SU-DHL-6 (cell line): ENCODE results near the gene RPL39L.
A peak's percentile ranks its signal among the peaks of the same experiment; 100 is the strongest.

ENCODE experiments used
- H2AFZ ChIP-seq: fragments of 200-600 bp; sonication (generic); 2 replicates; pipeline ENCODE4 v1.6.1; 2014; ENCODE audit warnings: low read depth, mild to moderate bottlenecking, moderate library complexity, mixed read lengths, antibody characterized with exemption, low read length; ENCODE audit not compliant: severe bottlenecking
- H3F3A ChIP-seq: fragments of 200-600 bp; shearing (Covaris generic); 2 replicates; pipeline ENCODE4 v1.6.0; 2016; ENCODE audit warnings: antibody characterized with exemption, mild to moderate bottlenecking; ENCODE audit not compliant: insufficient read depth
- H3K27ac ChIP-seq: fragments of 200-600 bp; sonication (generic); 2 replicates; pipeline ENCODE4 v1.5.1; 2016; ENCODE audit warnings: low read depth, mild to moderate bottlenecking, low read length, moderate library complexity, mixed read lengths
- H3K27me3 ChIP-seq: fragments of 200-600 bp; sonication (generic), shearing (Covaris generic); 2 replicates; pipeline ENCODE4 v1.6.0; 2014; ENCODE audit warnings: mild to moderate bottlenecking, low read length
- H3K36me3 ChIP-seq: fragments of 200-600 bp; sonication (generic); 2 replicates; pipeline ENCODE4 v1.6.1; 2014; ENCODE audit warnings: mild to moderate bottlenecking, low read length, mixed read lengths
- H3K4me2 ChIP-seq: fragments of 300-600, 200-600 bp; shearing (Covaris generic), sonication (generic); 2 replicates; pipeline ENCODE4 v1.6.0; 2014; ENCODE audit warnings: low read length, low read depth, mild to moderate bottlenecking; ENCODE audit not compliant: poor library complexity, severe bottlenecking
- H3K4me3 ChIP-seq: fragments of 200-600 bp; sonication (generic); 2 replicates; pipeline ENCODE4 v1.5.1; 2014; ENCODE audit warnings: antibody characterized with exemption, low read length, mild to moderate bottlenecking, mixed read lengths; ENCODE audit not compliant: insufficient read depth, poor library complexity, severe bottlenecking
- H3K79me2 ChIP-seq: fragments of 200-600 bp; sonication (generic); 2 replicates; pipeline ENCODE4 v1.6.1; 2014; ENCODE audit warnings: mild to moderate bottlenecking, low read length, moderate library complexity; ENCODE audit not compliant: insufficient read depth
- H3K9ac ChIP-seq: fragments of 200-600 bp; sonication (generic); 2 replicates; pipeline ENCODE4 v1.7.0; 2014; ENCODE audit warnings: mild to moderate bottlenecking, low read length
- H3K9me2 ChIP-seq: fragments of 200-600 bp; sonication (generic); replicated peaks from 2 replicates; pipeline ENCODE4 v1.6.1; 2014; ENCODE audit warnings: low read length; ENCODE audit not compliant: insufficient read depth
- H3K9me3 ChIP-seq: fragments of 200-600 bp; sonication (generic); 2 replicates; pipeline ENCODE4 v1.6.1; 2014; ENCODE audit warnings: low read length, mixed read lengths; ENCODE audit not compliant: insufficient read depth
- H4K20me1 ChIP-seq: fragments of 200-600 bp; sonication (generic); 2 replicates; pipeline ENCODE4 v1.6.1; 2014; ENCODE audit warnings: low read depth, mild to moderate bottlenecking, antibody characterized with exemption, low read length, moderate library complexity, mixed read lengths
- EZH2phosphoT487 ChIP-seq: fragments of 200-600 bp; sonication (generic), shearing (Covaris generic); conservative IDR thresholded peaks from 2 replicates; pipeline ENCODE4 v1.6.1; 2018; ENCODE audit warnings: mild to moderate bottlenecking, antibody characterized with exemption, low read length, moderate library complexity, mixed read lengths
- TF ChIP-seq, protein P1 (sequence below): fragments of 200-600 bp; sonication (generic); IDR thresholded peaks from one replicate; pipeline ENCODE4 v1.5.1; 2017; ENCODE audit warnings: antibody characterized with exemption, mild to moderate bottlenecking, low read length, moderate library complexity; ENCODE audit not compliant: insufficient read depth, poor library complexity, severe bottlenecking

RPL39L gene

DNA sequence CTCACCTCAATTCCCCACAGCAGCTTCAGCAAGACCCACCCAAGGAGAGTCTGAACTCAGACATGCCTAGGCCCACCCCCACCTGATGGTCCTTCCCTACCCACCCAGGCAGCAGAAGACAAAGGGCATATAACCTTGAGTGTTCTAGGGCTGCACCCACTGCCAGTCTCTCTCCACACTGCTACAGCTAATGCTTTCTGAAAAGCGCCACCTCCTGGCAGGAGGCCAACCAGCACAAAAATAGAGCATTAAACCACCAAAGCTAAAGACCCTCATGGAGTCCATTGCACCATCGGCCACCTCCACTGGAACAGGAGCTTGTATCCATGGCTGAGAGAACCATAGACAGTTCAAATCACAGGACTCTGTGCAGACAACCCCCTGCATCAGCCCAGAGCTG is 11.3 kb upstream of the RPL39L start:
- H2AFZ ChIP-seq = peak overlapping the region; percentile 36
- H3K4me3 ChIP-seq = no peak overlapping the region
- H3K36me3 ChIP-seq = no peaks in the 10 kb centered on the region
- no peak for TF ChIP-seq EZH2phosphoT487
- TF ChIP-seq, protein P1, sequence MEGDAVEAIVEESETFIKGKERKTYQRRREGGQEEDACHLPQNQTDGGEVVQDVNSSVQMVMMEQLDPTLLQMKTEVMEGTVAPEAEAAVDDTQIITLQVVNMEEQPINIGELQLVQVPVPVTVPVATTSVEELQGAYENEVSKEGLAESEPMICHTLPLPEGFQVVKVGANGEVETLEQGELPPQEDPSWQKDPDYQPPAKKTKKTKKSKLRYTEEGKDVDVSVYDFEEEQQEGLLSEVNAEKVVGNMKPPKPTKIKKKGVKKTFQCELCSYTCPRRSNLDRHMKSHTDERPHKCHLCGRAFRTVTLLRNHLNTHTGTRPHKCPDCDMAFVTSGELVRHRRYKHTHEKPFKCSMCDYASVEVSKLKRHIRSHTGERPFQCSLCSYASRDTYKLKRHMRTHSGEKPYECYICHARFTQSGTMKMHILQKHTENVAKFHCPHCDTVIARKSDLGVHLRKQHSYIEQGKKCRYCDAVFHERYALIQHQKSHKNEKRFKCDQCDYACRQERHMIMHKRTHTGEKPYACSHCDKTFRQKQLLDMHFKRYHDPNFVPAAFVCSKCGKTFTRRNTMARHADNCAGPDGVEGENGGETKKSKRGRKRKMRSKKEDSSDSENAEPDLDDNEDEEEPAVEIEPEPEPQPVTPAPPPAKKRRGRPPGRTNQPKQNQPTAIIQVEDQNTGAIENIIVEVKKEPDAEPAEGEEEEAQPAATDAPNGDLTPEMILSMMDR = peak; percentile 78
- H3F3A ChIP-seq = no peaks in the 10 kb centered on the region
- H3K27ac ChIP-seq = no peak overlapping the region
- H3K9me2 ChIP-seq = no peaks in the 10 kb centered on the region
- no peaks in the 10 kb centered on the region for H3K79me2 ChIP-seq
- no peak overlapping the region for H3K4me2 ChIP-seq
- no peak overlapping the region for H3K9ac ChIP-seq
- no peaks in the 10 kb centered on the region for H3K27me3 ChIP-seq
- no peaks in the 10 kb centered on the region for H4K20me1 ChIP-seq
- peaks cover 12% of the 10 kb centered on the region for H3K9me3 ChIP-seq

DNA sequence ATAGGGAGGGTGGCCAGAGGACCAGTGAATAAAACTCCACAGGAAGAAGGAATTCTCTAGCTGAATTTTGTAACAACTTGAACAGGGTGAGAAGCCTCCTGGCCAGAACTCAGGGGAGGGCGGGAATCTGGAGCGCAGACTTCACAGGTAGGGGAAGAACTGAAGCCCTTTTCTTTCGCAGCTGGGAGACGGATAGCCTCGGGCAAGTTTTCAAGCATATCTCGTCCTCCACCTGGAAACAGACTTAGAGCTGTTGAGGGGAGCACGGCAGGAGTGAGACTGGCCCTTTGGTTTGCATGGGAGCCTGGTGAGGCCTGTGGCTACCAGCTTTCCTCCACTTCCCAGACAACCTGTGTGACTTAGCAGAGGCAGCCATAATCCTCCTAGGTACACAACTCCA is 10.9 kb upstream of the RPL39L start:
- no peak overlapping the region for H3K4me2 ChIP-seq
- no peaks in the 10 kb centered on the region for H4K20me1 ChIP-seq
- H3K36me3 ChIP-seq = no peaks in the 10 kb centered on the region
- no peaks in the 10 kb centered on the region for H3K9me2 ChIP-seq
- peaks cover 16% of the 10 kb centered on the region for H3K9me3 ChIP-seq
- no peak overlapping the region for H3K4me3 ChIP-seq
- H3F3A ChIP-seq = no peaks in the 10 kb centered on the region
- TF ChIP-seq, protein P1 = no peak
- no peak for TF ChIP-seq EZH2phosphoT487
- no peaks in the 10 kb centered on the region for H3K79me2 ChIP-seq
- no peak overlapping the region for H3K9ac ChIP-seq
- H2AFZ ChIP-seq = peak overlapping the region; percentile 36
- H3K27me3 ChIP-seq = no peaks in the 10 kb centered on the region
- no peak overlapping the region for H3K27ac ChIP-seq

DNA sequence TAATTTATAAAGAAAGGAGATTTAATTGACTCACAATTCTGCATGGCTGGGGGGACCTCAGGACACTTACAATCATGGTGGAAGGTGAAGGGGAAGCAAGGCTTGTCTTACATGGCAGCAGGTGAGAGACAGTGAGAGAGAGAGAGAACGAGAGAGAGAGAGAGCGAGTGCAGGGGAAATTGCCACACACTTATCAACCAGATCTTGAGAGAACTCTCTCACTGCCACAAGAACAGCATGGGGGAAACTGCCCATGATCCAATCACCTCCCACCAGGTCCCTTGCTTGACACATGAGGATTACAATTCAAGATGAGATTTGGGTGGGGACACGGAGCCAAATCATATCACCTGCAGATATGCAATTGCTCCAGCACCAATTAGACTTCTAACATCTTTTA is 7.1 kb upstream of the RPL39L start:
- Histone ChIP-seq H3K9me3 (peaks cover 27% of the 10 kb centered on the region), H3K4me2 (no peak overlapping the region), H3F3A (no peaks in the 10 kb centered on the region), H2AFZ (no peak overlapping the region), H3K9ac (no peak overlapping the region), H3K9me2 (no peaks in the 10 kb centered on the region), H3K79me2 (no peaks in the 10 kb centered on the region), H3K4me3 (no peak overlapping the region), H3K27ac (no peak overlapping the region), H4K20me1 (no peaks in the 10 kb centered on the region), H3K27me3 (no peaks in the 10 kb centered on the region), H3K36me3 (no peaks in the 10 kb centered on the region)
- TF ChIP-seq, protein P1 = no peak
- TF ChIP-seq EZH2phosphoT487 = no peak
